Mesothelial cell of epicardium (in vitro differentiated cells): Measurements from ENCODE around the gene CIBAR2. TPM values are rescaled to one million over a fixed set of nuclear protein-coding genes. Genes with fewer than 3 reads are reported as not detected.

ENCODE experiments used
- DNase-seq, 2 experiments: peaks; one replicate each; pipeline ENCODE4 v3.0.0; 2021; ENCODE audit warnings: low spot score in 2 of 2; ENCODE audit not compliant: unreplicated experiment in 2 of 2
- H3K27ac Mint-ChIP-seq: 2 replicates; pipeline ENCODE4 v1.8.0; 2021; ENCODE audit warnings: mixed read lengths
- H3K27me3 Mint-ChIP-seq: 2 replicates; pipeline ENCODE4 v1.8.0; 2021; ENCODE audit warnings: low read depth, mixed read lengths
- H3K36me3 Mint-ChIP-seq: 2 replicates; pipeline ENCODE4 v1.8.0; 2021; ENCODE audit warnings: mixed read lengths
- H3K4me1 Mint-ChIP-seq: 2 replicates; pipeline ENCODE4 v1.8.0; 2021; ENCODE audit warnings: mixed read lengths
- H3K4me3 Mint-ChIP-seq: 2 replicates; pipeline ENCODE4 v1.8.0; 2021; ENCODE audit warnings: mild to moderate bottlenecking, moderate library complexity, mixed read lengths
- H3K9me3 Mint-ChIP-seq: 2 replicates; pipeline ENCODE4 v1.8.0; 2021; ENCODE audit warnings: mixed read lengths
- total RNA-seq: library from RNA; stranded (reverse); gene quantifications from 3 replicates; pipeline ENCODE4 v1.2.1, GENCODE V29; 2021
- TF ChIP-seq, protein P1 (sequence below): fragments of 200-600 bp; sonication (generic); IDR thresholded peaks from one replicate; pipeline ENCODE4 v1.5.0; 2021; ENCODE audit warnings: antibody characterized with exemption; ENCODE audit not compliant: unreplicated experiment

CIBAR2 gene
- total RNA-seq, 1 donor from 2014 or later: not detected

DNA sequence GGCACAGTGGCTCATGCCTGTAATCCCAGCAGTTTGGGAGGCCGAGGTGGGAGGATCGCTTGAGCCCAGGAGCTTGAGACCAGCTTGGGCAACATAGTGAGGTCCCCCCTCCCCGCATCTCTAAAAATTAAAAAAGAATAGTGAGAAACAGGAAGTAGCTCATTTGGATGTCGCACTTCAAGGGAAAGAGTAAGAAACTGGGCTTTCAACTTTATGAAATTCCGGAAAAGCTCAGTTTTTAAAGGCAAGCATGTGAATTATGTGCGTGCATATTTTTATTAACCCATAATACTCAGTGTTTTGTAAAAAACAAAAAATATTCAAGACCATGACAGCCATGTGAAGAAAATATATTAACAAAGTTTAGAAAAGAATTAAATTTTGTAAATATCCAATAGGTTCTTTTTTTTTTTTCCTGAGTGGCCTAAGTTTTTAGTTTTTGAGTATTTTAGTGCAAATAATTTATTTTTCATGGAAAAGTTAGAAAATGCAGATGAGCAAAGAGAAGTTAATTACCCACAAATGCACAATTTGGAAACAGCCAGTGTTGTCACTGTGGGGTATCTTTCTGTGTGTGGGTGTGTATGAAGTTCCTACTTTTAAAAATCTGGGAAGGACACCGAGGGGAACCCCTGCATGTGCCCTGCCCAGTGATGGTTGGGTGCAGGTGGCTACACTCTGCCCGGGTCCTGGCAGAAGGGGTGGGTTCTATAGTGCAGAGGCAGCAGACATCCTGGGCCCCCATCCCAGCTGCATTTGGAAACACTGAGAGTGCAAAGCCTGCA is 40.0 kb downstream of the CIBAR2 start:
- DNase-seq: no peak
- H3K9me3 Mint-ChIP-seq: no peaks in the 10 kb centered on the region
- no peaks in the 10 kb centered on the region for H3K4me1 Mint-ChIP-seq
- peaks cover 6% of the 10 kb centered on the region for H3K36me3 Mint-ChIP-seq
- TF ChIP-seq, protein P1, sequence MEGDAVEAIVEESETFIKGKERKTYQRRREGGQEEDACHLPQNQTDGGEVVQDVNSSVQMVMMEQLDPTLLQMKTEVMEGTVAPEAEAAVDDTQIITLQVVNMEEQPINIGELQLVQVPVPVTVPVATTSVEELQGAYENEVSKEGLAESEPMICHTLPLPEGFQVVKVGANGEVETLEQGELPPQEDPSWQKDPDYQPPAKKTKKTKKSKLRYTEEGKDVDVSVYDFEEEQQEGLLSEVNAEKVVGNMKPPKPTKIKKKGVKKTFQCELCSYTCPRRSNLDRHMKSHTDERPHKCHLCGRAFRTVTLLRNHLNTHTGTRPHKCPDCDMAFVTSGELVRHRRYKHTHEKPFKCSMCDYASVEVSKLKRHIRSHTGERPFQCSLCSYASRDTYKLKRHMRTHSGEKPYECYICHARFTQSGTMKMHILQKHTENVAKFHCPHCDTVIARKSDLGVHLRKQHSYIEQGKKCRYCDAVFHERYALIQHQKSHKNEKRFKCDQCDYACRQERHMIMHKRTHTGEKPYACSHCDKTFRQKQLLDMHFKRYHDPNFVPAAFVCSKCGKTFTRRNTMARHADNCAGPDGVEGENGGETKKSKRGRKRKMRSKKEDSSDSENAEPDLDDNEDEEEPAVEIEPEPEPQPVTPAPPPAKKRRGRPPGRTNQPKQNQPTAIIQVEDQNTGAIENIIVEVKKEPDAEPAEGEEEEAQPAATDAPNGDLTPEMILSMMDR: no peak
- no peak overlapping the region for H3K4me3 Mint-ChIP-seq
- H3K27me3 Mint-ChIP-seq: no peaks in the 10 kb centered on the region
- no peak overlapping the region for H3K27ac Mint-ChIP-seq

DNA sequence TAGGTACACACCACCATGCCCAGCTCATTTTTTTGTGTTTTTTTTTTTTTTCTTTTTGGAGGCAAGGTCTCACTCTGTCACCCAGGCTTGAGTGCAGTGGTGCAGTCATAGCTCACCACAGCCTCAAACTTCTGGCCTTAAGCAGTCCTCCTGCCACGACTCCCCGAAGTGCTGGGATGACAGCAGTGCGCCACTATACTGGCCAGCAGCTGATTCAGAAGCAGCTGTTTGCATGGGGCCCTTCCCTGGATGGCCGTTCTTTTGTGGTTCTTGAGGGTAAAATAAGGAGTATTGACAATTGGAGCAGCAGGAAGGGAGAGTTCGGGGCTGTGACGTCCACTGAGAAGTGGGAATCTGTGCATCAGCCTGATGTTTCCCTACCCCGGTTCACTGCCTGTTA is 43.1 kb downstream of the CIBAR2 start:
- Mint-ChIP-seq H3K36me3 (peaks cover 3% of the 10 kb centered on the region), H3K27ac (no peak overlapping the region), H3K4me1 (no peaks in the 10 kb centered on the region), H3K4me3 (no peak overlapping the region), H3K9me3 (no peaks in the 10 kb centered on the region), H3K27me3 (no peaks in the 10 kb centered on the region)
- TF ChIP-seq, protein P1: no peak
- no peak for DNase-seq

DNA sequence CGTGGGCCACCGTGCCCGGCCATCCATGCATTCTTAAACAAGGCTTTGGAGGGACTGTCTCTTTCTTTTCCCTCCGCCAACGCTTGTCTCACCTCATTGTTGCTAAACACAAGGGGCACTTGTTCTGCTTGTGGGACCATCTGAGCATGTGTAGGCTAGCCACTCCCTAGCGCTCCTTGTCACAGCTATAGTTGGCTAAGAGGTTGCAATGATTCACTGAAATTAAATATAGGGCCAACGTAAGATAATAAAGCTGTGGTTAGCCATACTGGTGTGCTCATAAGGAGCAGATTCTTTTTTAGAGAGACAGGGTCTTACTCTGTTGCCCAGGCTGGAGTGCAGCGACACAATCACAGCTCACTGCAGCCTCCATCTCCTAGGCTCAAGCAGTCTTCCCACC is 43.5 kb downstream of the CIBAR2 start:
- no peak overlapping the region for H3K4me3 Mint-ChIP-seq
- H3K27me3 Mint-ChIP-seq: no peaks in the 10 kb centered on the region
- H3K27ac Mint-ChIP-seq: no peak overlapping the region
- H3K4me1 Mint-ChIP-seq: no peaks in the 10 kb centered on the region
- TF ChIP-seq, protein P1: no peak
- no peaks in the 10 kb centered on the region for H3K9me3 Mint-ChIP-seq
- no peak for DNase-seq
- peaks cover 3% of the 10 kb centered on the region for H3K36me3 Mint-ChIP-seq

DNA sequence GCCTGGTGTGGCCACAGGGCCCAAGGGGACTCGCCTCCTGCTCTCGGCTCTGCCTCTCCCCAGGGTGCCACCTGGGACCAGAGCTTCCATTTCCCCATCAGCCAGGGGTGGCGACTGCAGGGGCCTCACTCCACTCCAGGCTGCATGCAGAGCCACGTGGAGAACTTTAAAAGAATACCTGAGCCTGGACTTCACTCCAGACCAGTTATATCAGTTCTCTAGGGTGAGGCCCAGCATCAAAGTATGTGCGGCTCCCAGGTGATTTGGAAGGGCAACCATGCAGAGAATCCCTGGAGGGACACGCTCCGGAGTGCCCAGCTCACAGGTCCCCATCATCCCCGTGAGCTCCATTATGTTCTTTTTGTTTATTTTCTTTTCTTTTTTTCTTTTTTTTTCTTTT is 44.8 kb downstream of the CIBAR2 start:
- H3K4me1 Mint-ChIP-seq: no peaks in the 10 kb centered on the region
- H3K4me3 Mint-ChIP-seq: no peak overlapping the region
- peaks cover 3% of the 10 kb centered on the region for H3K36me3 Mint-ChIP-seq
- no peaks in the 10 kb centered on the region for H3K27me3 Mint-ChIP-seq
- TF ChIP-seq, protein P1: no peak
- no peak for DNase-seq
- H3K9me3 Mint-ChIP-seq: no peaks in the 10 kb centered on the region
- H3K27ac Mint-ChIP-seq: no peak overlapping the region

DNA sequence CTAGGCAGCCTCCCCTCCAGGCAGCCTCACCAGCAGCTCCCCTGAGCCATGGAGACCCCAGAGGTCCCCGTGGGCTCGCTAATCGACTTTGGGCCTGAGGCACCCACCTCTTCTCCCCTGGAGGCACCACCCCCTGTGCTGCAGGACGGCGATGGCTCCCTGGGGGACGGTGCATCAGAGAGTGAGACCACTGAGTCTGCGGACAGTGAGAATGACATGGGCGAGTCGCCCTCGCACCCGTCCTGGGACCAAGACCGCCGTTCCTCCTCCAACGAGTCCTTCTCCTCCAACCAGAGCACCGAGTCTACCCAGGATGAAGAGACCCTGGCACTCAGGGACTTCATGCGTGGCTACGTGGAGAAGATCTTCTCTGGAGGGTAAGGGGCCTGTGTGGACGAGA is 45.2 kb downstream of the CIBAR2 start:
- H3K4me1 Mint-ChIP-seq: no peaks in the 10 kb centered on the region
- no peaks in the 10 kb centered on the region for H3K9me3 Mint-ChIP-seq
- H3K27ac Mint-ChIP-seq: no peak overlapping the region
- peaks cover 3% of the 10 kb centered on the region for H3K36me3 Mint-ChIP-seq
- TF ChIP-seq, protein P1: no peak
- no peak overlapping the region for H3K4me3 Mint-ChIP-seq
- no peaks in the 10 kb centered on the region for H3K27me3 Mint-ChIP-seq
- no peak for DNase-seq
